CD14-positive monocyte (primary cell): ENCODE results near the gene CTSD. TPM values are rescaled to one million over a fixed set of nuclear protein-coding genes. Genes with fewer than 3 reads are reported as not detected.
A peak's percentile ranks its signal among the peaks of the same experiment; 100 is the strongest.

ENCODE experiments used
- DNase-seq, 3 donors: peaks; one replicate each; pipeline ENCODE4 v3.0.0-alpha.2; 2011 to 2022
- H2AFZ ChIP-seq: 2 replicates; pipeline ENCODE4 v1.6.0; 2012; ENCODE audit warnings: mild to moderate bottlenecking, low read depth, low read length, inconsistent platforms; ENCODE audit not compliant: insufficient read depth, poor library complexity, severe bottlenecking
- H3K27ac ChIP-seq, 2 donors: 1 replicate in 1 of 2; 2 replicates in 1 of 2; pipeline ENCODE4 v1.5.1; 2012 to 2013; ENCODE audit warnings: low read length in 2 of 2, control low read depth in 1 of 2, inconsistent platforms in 1 of 2, low read depth in 1 of 2, mild to moderate bottlenecking in 1 of 2
- H3K27me3 ChIP-seq, 2 donors: one replicate each; pipeline versions ENCODE4 v1.6.0 to v1.6.1; 2011 to 2013; ENCODE audit warnings: low read length in 2 of 2; ENCODE audit not compliant: control insufficient read depth in 2 of 2, insufficient read depth in 2 of 2
- H3K36me3 ChIP-seq, 2 donors: replicated peaks in 1 of 2; 1 replicate in 1 of 2; 2 replicates in 1 of 2; pipeline versions ENCODE4 v1.5.1 to v1.6.1; 2012 to 2013; ENCODE audit warnings: low read length in 2 of 2, control low read depth in 1 of 2, inconsistent platforms in 1 of 2, mild to moderate bottlenecking in 1 of 2; ENCODE audit not compliant: insufficient read depth in 2 of 2, control insufficient read depth in 1 of 2
- H3K4me1 ChIP-seq, 2 donors: 1 replicate in 1 of 2; 2 replicates in 1 of 2; pipeline versions ENCODE4 v1.5.1 to v1.6.1; 2012 to 2013; ENCODE audit warnings: low read length in 2 of 2, control low read depth in 1 of 2, inconsistent platforms in 1 of 2, mild to moderate bottlenecking in 1 of 2, moderate library complexity in 1 of 2; ENCODE audit not compliant: insufficient read depth in 2 of 2, control insufficient read depth in 1 of 2
- H3K4me2 ChIP-seq: replicated peaks from 2 replicates; pipeline ENCODE3; 2012; ENCODE audit warnings: low read length, moderate library complexity, mild to moderate bottlenecking; ENCODE audit not compliant: poor library complexity, severe bottlenecking; ENCODE audit errors: extremely low read depth
- H3K4me3 ChIP-seq, 3 experiments: fragments of 200-600 bp in 1 of 3; sonication (generic) in 1 of 3; replicated peaks in 1 of 3; 1 replicate in 2 of 3; 2 replicates in 1 of 3; pipeline ENCODE4 v1.5.1; 2011 to 2013; ENCODE audit warnings: low read length in 3 of 3, mild to moderate bottlenecking in 3 of 3, control low read depth in 2 of 3, low read depth in 2 of 3, inconsistent platforms in 1 of 3, moderate library complexity in 1 of 3
- H3K79me2 ChIP-seq: 2 replicates; pipeline ENCODE4 v1.6.0; 2012; ENCODE audit warnings: mild to moderate bottlenecking, control low read depth, inconsistent platforms, low read length, moderate library complexity; ENCODE audit not compliant: insufficient read depth
- H3K9ac ChIP-seq: 2 replicates; pipeline ENCODE4 v1.6.0; 2017; ENCODE audit warnings: low read length, mild to moderate bottlenecking; ENCODE audit not compliant: insufficient read depth, poor library complexity, severe bottlenecking
- H3K9me3 ChIP-seq, 2 donors: replicated peaks in 1 of 2; 1 replicate in 1 of 2; 2 replicates in 1 of 2; pipeline versions ENCODE4 v1.5.1 to v1.6.1; 2012 to 2013; ENCODE audit warnings: low read length in 2 of 2, control low read depth in 1 of 2; ENCODE audit not compliant: control insufficient read depth in 1 of 2, insufficient read depth in 1 of 2
- H4K20me1 ChIP-seq: 2 replicates; pipeline ENCODE4 v1.6.0; 2012; ENCODE audit warnings: mild to moderate bottlenecking, low read length, control low read depth, moderate library complexity; ENCODE audit not compliant: insufficient read depth
- H3K27ac Mint-ChIP-seq, 7 donors: one replicate each; pipeline ENCODE4 v1.8.0; 2020; ENCODE audit warnings: mild to moderate bottlenecking in 7 of 7, mixed read lengths in 7 of 7, moderate library complexity in 6 of 7, inconsistent platforms in 2 of 7
- H3K27me3 Mint-ChIP-seq, 3 donors: one replicate each; pipeline ENCODE4 v1.8.0; 2021 to 2022; ENCODE audit warnings: low read depth in 3 of 3, mild to moderate bottlenecking in 3 of 3, mixed read lengths in 3 of 3, moderate library complexity in 3 of 3, inconsistent platforms in 1 of 3
- H3K36me3 Mint-ChIP-seq, 2 donors: one replicate each; pipeline ENCODE4 v1.8.0; 2020; ENCODE audit warnings: mixed read lengths in 2 of 2, inconsistent platforms in 1 of 2, mild to moderate bottlenecking in 1 of 2
- H3K4me1 Mint-ChIP-seq: one replicate; pipeline ENCODE4 v1.8.0; 2020; ENCODE audit warnings: mild to moderate bottlenecking, mixed read lengths
- H3K4me3 Mint-ChIP-seq, 2 donors: one replicate each; pipeline ENCODE4 v1.8.0; 2020; ENCODE audit warnings: mild to moderate bottlenecking in 2 of 2, mixed read lengths in 2 of 2, moderate library complexity in 1 of 2
- H3K9me3 Mint-ChIP-seq, 7 donors: one replicate each; pipeline ENCODE4 v1.8.0; 2020 to 2022; ENCODE audit warnings: mixed read lengths in 7 of 7, mild to moderate bottlenecking in 6 of 7, moderate library complexity in 6 of 7, inconsistent platforms in 2 of 7
- WGBS: methylation state at CpG from one replicate; pipeline ENCODE4 v1.1.5; 2013; ENCODE audit warnings: missing lambda C conversion rate; ENCODE audit not compliant: insufficient coverage; 5-methylcytosine and 5-hydroxymethylcytosine counted together
- intact Hi-C, 2 donors: fragments of 100-400 bp; cut with micrococcal nuclease; formaldehyde crosslinking; loops; one replicate each; pipeline versions ENCODE4 v1.15.0 to v1.15.1; 2023
- polyA plus RNA-seq, 3 donors: library from polyadenylated mRNA; depleted of rRNA in 1 of 3; unstranded in 2 of 3; stranded (reverse) in 1 of 3; fragments of 300-500 nt in 2 of 3; fragments of >200 nt in 1 of 3; fragmentation: Illumina TruSeq in 2 of 3; gene quantifications; 1 replicate in 2 of 3; 2 replicates in 1 of 3; pipeline ENCODE4 v1.2.3, GENCODE V29; 2012 to 2021
- TF ChIP-seq, protein P1 (sequence below): fragments of 200-600 bp; IDR thresholded peaks from one replicate; pipeline ENCODE4 v1.8.0; 2022; ENCODE audit warnings: antibody characterized with exemption, mild to moderate bottlenecking

The CTSD gene
- polyA plus RNA-seq, 3 donors, result 835 to 1,372 (median 855) TPM

DNA sequence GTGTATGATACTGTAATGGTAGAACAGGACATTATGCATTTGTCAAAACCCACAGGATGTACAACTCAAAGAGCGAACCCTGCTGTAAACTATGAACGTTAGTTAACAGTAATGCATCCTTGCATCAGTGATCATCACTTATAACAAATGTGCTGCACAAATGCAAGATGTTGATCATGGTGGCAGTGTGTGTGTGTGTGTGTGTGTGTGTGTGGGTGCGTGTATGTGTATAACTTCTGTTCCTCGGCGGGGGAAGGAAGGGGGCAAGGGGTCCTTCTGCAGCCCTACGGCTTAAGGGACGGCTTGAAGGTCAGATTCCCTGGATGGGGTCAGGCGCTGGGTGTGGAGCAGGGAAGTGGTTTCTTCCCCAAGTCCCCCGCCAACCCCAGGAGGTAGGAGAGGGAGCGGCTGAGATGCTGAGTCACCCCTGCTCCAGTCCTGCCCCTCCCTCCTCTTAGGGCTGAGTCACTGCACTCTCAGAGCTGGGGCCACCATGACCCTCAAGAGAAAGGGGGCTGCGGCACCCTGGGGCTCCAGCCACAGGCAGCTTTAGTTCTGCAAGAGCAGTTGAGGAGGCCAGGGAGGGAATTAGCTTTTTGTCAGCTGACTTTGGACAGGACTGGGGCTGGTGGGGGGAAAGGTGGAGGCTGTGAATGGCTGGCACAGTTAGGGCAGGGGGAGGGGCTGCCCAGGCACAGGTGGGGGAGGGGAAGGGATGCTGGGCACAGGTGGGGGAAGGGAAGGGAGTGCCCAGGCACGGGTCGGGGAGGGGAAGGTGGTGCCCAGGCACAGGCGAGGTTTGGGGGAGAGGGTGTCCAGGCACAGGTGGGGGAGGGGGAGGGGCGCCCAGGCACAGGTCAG is 8.8 kb upstream of the CTSD start:
- Histone ChIP-seq H4K20me1 (no peaks in the 10 kb centered on the region), H3K36me3 (no peaks in the 10 kb centered on the region), H3K9ac (peak overlapping the region; percentile 57), H3K79me2 (no peaks in the 10 kb centered on the region), H3K4me1 (peaks cover 70 to 76% of the 10 kb centered on the region in 2 donors), H3K27ac (peak overlapping the region; percentile 88 to 94), H3K9me3 (no peaks in the 10 kb centered on the region), H3K4me3 (peak overlapping the region; percentile 3 to 71 (median 20)), H3K4me2 (peak overlapping the region; percentile 83), H3K27me3 (no peaks in the 10 kb centered on the region), H2AFZ (no peak overlapping the region)
- Mint-ChIP-seq H3K9me3 (peaks cover 0 to 4% (median 2%) of the 10 kb centered on the region in 7 donors), H3K4me3 (peak overlapping the region; percentile 71 to 88), H3K27me3 (peaks cover 0 to 3% (median 2%) of the 10 kb centered on the region in 3 donors), H3K36me3 (peaks cover 4% of the 10 kb centered on the region in 2 donors), H3K4me1 (peaks cover 69% of the 10 kb centered on the region), H3K27ac (peak overlapping the region; percentile 93 to 99 (median 98))
- WGBS, result 0% methylated on average over 4 of the region's 15 CpGs
- TF ChIP-seq, protein P1, sequence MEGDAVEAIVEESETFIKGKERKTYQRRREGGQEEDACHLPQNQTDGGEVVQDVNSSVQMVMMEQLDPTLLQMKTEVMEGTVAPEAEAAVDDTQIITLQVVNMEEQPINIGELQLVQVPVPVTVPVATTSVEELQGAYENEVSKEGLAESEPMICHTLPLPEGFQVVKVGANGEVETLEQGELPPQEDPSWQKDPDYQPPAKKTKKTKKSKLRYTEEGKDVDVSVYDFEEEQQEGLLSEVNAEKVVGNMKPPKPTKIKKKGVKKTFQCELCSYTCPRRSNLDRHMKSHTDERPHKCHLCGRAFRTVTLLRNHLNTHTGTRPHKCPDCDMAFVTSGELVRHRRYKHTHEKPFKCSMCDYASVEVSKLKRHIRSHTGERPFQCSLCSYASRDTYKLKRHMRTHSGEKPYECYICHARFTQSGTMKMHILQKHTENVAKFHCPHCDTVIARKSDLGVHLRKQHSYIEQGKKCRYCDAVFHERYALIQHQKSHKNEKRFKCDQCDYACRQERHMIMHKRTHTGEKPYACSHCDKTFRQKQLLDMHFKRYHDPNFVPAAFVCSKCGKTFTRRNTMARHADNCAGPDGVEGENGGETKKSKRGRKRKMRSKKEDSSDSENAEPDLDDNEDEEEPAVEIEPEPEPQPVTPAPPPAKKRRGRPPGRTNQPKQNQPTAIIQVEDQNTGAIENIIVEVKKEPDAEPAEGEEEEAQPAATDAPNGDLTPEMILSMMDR, result no peak
- intact Hi-C loops, result loop anchor here in 1 of 2 donors (1.0 kb wide), 1 partner anchor 10 kb away; no protein-coding TSS in a partner anchor
- peak; percentile 87 to 92 (median 90) for DNase-seq

DNA sequence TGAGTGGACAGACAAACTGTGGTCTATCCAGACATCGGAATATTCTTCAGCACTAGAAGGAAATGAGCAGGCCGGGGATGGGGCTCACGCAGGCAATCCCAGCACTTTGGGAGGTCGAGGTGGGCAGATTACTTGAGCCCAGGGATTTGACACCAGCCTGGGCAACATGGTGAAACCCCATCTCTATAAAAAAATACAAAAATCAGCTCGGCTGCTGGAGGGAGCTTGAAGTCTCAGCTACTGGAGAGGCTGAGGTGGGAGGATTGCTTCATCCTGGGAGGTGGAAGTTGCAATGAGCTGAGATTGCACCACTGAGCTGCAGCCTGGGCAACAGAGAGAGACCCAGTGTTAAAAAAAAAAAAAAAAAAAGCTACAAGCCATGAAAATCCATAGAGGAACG is 8.0 kb upstream of the CTSD start:
- Mint-ChIP-seq H3K4me3 (peak overlapping the region; percentile 71 to 88), H3K36me3 (peaks cover 2 to 4% of the 10 kb centered on the region in 2 donors), H3K9me3 (peaks cover 0 to 3% (median 1%) of the 10 kb centered on the region in 7 donors), H3K4me1 (peaks cover 61% of the 10 kb centered on the region), H3K27me3 (peaks cover 0 to 2% (median 2%) of the 10 kb centered on the region in 3 donors), H3K27ac (peak overlapping the region; percentile 93 to 99 (median 98))
- H3K79me2 ChIP-seq, result no peaks in the 10 kb centered on the region
- H3K4me1 ChIP-seq, result peaks cover 62 to 68% of the 10 kb centered on the region in 2 donors
- peak overlapping the region; percentile 57 for H3K9ac ChIP-seq
- peak; percentile 85 to 89 (median 88) for DNase-seq
- H3K4me2 ChIP-seq, result peak overlapping the region; percentile 83
- WGBS, result 50% methylated on average over 1 of the region's 6 CpGs
- no peaks in the 10 kb centered on the region for H3K36me3 ChIP-seq
- H2AFZ ChIP-seq, result peak overlapping the region; percentile 31
- no peaks in the 10 kb centered on the region for H3K27me3 ChIP-seq
- no peaks in the 10 kb centered on the region for H3K9me3 ChIP-seq
- intact Hi-C loops, result loop anchor here in 1 of 2 donors (1.0 kb wide), 1 partner anchor 11 kb away; no protein-coding TSS in a partner anchor
- H3K27ac ChIP-seq, result peak overlapping the region; percentile 88 to 94
- no peaks in the 10 kb centered on the region for H4K20me1 ChIP-seq
- TF ChIP-seq, protein P1, result no peak
- peak overlapping the region in 2 of 3 experiments; percentile 0 to 71 for H3K4me3 ChIP-seq
